Right kidney (tissue), 9 donors: ENCODE data around the gene BCL2L14.

Experiments used
- DNase-seq: peaks from one replicate; pipeline ENCODE4 v3.0.0-alpha.2; 2016
- long read RNA-seq, 8 donors: transcript quantifications; one replicate each; lab custom pipeline, GENCODE V29; 2026

BCL2L14 gene, protein sequence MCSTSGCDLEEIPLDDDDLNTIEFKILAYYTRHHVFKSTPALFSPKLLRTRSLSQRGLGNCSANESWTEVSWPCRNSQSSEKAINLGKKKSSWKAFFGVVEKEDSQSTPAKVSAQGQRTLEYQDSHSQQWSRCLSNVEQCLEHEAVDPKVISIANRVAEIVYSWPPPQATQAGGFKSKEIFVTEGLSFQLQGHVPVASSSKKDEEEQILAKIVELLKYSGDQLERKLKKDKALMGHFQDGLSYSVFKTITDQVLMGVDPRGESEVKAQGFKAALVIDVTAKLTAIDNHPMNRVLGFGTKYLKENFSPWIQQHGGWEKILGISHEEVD
- long read RNA-seq, donor 1 = 0 reads
- long read RNA-seq, donor 2 = 0 reads
- long read RNA-seq, donor 3, partial matches to known transcripts = 16 of 17 reads
- long read RNA-seq, donor 3, other reads (novel, unspliced or antisense) = 0 of 17 reads
- long read RNA-seq, donor 4 = 0 reads
- long read RNA-seq, donor 5 = 0 reads
- long read RNA-seq, donor 6 = 0 reads
- long read RNA-seq, donor 7 = 0 reads
- long read RNA-seq, donor 8, partial matches to known transcripts = 17 of 17 reads
- long read RNA-seq, donor 8, other reads (novel, unspliced or antisense) = 0 of 17 reads

DNA sequence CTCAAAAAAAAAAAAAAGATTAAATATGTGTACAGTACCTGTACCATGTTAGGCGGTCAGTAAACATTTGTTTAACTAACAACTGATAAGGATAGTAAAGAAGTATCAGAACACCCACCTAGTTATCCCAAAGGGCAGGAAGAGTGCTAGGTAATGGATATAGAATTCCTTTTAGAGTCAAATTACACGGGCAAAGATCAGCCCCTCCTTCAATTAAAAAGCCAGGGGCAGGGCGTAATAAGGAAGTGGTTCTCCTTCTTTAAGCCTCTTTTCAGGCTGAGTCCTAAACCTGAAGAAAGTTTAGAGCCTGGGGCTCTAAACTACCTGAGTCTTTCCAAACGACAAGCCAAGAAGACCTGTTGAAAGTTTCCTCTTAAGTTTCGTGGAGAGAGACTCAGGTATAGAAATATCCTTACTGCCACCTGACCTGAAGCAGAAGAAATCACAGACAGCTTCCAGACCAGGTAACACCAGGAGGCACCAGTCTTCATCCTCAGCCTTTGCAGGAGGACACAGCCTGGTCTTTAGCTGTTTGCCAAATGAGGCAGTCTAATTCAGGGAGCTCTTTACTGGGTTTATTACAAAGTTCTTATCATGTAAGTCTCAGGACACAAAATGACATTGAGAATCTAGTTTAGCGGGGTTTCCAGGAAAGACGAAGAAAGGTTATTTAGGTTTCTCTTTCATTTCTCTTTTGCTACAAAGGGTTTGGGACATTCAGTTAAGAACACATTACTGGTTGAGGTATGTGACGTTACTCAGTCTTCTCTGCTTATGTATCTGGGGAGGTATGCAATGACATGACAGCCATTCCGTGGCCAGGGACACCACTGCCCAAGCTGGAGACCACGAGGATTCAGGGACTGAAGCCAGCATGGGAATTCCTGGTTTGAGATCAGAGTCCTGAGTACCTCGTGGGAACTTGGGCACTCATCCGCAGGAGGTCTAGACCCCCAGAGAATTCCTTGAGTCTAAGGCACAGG is at the start of gene BCL2L14:
TSS of gene BCL2L14 (plus strand) at position 266 of the 983 bp plus-strand sequence. CDS start 8,367 bp downstream, outside the sequence.
- DNase-seq = no peak

DNA sequence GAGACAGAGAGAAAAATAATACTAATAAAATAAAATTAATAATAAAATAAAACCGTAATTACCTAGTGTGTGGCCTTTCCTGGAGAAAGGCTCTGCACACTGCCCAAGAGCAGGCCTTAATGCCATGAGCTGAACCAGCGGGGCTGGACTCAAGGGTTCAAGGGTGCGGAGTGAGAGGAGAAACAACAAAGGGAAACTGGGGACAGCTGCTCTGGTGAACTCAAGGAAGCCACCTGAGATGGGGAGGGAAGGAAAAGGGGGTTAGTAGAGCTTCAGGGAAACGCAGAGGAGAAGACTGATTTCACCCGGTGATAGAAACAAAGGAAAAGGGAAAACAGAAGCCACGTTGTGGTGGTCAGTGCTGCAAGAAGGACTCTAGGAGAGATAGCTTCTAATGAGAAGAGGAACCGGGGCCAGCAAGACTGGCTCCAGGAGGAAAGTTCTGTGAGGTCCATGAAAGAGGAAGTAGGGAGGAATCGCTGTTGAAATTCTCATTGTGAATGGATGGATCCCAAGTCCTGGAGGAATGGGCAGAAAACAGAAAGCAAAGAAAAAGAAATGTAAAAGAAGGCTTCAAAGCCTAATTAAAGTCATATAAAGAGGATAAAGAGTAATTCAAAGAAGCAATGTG is 48.3 kb upstream of the BCL2L14 start:
- no peak for DNase-seq

DNA sequence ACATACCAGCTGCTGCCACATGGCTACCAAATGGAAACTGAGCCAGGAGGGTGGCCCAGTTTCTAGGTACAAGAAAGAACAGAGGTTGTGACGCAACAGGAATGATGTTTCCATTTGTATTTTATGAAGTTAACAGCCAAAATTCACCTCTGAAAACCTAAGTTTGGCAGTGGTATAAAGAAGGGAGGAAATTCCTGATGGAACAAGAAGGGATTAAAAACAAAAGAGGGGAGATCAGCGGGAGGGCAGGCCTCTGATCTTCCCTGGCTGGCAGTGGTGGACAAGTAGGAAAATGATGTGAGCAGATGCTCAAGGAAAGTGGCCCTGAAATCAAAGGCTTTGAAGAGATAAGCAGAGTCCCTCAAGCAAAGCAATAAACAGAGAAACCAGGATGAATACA is 47.3 kb upstream of the BCL2L14 start:
- no peak for DNase-seq

DNA sequence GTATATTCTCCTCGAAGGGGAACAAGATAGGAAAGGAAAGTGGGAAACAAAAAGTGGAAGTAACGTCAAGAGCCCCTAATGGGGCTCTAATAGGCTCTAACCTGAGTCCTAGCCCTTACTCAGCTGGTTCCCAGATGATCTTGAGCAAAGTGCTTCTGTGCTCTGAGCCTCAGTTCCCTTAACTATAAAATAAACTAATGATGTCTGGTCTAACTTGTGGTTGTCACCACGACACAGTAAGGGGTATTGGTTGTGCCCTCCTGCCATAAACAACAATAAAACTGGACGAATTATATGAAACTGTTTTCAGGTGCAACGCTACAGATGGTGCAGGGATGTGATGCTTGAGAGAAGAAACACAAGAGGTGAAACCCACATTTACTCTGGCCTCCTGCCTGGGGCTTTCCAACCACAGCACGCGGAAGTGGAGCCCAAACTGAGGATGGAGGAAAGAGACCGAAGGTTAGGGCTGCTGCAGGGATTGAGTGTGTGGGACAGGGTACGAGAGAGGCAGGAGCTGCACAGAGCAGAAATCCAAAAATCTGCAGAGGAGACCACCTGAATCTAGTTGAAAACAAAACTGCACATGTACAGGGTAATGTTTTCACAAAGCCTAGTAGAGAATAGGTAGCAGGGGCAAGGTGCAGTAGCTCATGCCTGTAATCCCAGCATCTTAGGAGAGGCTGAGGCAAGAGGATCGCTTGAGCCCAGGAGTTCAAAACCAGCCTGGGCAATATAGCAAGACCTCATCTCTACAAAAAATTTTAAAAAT is 45.6 kb upstream of the BCL2L14 start:
- DNase-seq = no peak

DNA sequence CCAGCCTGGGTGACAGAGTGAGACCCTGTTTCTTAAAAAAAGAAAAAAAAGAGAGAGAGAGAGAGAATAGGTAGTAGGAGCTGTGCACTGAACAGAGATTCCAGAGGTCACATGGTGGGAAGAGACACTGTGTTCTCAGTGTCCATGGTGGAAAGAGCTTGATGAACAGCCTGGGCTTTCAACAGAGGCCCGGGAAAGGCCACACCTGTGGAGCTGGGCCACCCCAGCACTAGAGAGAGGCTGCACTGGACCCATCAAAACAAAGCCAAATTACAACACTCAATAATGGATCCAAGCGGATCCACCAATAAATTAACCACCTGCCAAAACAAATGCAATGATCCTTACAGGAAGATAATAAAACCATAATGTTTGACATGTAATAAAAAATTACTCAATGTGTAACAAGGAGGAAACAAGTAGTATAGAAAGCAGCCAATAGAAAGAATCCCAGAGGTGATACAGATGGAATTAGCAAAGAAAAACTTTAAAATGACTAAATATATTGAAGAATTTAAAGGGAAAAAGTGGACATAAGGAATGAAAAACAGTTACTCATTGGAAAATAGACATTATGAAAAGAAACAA is 44.8 kb upstream of the BCL2L14 start:
- no peak for DNase-seq

DNA sequence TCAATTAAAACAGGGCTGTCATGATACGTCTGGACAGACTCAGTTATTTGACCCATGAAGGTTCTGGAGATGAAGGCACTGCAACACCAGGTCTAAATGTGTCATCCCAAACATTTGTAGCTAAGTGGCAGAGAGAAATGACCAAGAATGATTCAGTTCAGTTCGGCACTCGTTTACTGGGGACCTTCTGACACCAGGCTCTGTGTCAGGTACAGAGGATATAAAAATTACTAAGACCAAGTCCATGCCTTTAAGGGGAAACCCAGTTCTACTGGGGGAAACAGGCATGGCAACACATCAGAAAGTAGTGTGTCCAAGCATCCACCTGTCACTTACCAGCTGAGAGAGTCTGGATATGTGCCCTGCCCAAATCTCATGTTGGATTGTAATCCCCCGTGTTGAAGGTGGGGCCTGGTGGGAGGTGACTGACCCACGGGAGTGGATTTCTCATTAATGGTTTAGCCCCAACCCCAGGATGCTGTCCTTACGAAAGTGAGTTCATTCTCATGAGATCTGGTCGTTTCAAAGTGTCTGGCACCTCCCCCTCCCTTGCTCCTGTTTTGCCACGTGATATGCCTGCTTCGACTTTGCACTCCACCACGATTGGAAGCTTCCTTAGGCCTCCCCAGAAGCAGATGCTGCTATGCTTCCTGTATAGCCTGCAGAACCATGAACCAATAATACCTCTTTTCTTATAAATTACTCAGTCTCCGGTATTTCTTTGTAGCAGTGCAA is 41.9 kb upstream of the BCL2L14 start:
- DNase-seq = no peak

DNA sequence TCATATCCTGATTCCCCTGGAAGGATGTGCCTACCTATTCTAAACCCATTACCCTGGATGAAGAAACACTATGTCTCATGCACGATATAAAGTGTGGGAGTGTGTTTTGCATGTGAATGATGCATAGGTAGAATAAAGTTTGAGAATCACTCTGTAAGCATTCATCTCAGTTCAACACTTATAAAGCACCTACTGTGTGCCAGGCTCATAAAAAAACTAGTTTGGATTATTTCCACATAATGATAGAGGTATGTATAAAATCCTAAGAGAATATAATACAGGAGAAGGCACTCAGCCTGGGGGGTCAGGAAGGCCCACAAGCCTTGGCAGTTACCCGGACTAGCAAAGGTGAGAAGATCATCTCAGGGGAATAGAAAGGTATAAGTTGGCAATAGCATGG is 41.1 kb upstream of the BCL2L14 start:
- no peak for DNase-seq

DNA sequence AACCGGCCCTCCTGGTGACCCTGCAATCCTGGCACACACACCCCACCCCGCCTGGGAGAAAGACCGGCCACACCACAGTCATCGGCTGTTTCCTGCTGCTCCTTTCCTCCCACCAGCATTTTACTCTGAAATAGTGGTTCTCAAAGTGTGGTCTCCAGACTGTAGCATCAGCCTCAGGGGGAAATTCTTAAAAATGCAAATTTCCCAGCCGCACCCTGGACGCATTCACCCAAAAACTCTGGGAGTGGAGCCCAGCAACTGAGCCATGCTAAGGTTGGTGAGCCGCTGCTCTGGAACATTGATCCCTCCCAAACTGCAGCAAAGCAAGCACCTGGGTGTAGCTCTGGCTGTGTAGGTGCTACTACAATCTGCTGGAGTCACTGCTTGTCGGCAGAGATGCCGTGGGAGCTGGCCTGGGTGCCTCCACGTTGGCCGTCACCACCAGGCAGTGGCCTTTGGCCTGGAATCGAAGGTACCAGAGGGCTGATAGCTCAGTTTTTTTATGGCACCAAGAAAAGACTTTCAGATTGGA is 38.4 kb upstream of the BCL2L14 start:
- DNase-seq = no peak

DNA sequence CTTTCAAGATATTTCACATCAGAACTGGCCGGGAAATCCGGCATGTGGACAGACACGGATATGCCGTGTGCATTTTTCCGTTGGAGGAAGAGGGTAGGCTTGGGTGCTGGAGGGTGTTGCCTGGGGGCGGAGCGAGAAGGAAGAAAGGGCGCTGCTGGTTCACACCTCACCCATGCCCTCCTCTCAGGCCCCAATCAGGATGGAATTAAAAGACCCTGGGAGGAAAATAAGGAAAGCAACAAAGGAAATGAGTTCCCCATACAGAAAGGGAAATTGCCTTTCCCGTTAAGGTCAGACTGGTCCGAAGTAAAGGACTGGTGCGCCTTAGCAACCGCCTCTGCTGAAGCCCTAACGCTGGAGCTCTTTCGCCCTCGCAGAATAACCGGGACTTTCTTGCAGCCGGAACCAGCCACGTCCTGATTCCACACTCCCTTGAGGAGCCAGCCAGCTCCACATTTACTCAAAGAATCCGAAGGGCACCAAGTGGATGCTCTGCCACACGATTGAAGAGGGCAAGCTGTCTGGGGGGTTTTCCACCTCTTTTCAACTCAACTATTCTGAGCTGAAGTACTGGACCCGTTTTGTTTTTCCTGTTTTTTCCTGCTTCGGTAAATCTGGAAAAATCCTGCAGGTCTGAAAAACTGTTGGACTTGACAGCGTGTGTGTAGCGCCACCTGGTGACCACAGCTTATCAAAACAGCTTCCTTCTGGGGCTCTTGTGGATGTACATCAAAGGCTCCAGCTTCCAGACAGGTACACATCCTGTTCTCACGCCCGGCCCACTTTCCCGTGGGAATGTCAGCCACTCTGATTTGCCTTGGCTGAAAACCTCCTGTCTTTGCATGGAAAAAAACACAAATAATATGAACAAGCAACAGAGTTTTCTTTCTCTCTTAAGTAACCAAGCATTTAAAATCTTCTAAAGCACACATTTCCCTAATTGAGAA is 37.6 kb upstream of the BCL2L14 start:
- peak; percentile 84 for DNase-seq

DNA sequence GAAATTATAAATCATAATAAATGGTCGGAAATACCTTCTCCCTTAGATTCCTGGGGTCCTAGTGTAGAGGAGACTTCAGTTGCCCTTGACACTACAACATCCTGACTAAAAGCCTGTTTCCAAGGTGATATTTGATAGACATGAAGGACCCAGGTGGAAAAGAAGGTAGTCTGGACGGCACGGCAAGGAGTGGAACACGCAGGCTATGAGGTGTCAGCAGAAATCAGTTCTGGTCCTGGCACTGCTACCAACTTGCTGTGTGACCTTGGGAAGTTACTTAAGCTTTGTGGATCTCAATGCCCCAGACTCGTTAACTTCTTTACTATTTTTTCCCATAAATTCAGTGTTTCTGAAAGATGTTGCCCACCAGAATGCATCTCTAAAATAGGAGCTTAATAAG is 36.9 kb upstream of the BCL2L14 start:
- no peak for DNase-seq

DNA sequence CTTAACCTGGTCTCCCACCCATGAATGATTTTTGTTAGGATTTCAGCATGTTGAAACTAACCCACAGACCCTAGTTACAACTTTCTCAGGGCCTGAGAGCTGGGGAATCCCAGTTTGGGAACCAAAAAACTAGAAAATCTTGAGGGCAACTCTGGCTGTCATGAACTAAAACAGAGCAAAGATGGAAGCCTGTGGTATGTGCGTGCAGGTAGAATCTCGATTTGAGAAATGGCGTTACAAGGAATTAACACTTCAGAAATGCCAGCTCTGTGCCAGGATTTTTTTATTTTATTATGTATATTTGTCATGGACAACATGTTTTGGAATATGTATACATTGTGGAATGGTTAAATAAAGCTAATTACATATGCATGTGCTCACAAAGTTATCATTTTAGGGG is 36.4 kb upstream of the BCL2L14 start:
- no peak for DNase-seq

DNA sequence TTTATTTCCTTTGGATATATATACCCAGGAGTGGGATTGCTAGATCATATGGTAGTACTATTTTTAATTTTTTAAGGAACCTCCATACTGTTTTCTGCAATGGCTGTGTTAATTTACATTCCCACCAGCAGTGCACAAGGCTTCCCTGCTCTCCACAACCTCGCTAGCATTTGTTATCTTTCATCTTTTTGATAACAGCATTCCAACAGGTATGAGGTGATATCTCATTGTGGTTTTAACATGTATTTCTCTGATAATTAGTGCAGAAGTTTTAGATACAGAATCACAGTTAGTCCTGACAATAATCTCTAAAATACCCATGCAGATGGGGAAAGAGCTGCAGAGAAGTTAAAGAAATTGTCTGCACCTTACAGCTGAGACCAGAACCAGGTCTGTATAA is 35.5 kb upstream of the BCL2L14 start:
- no peak for DNase-seq

DNA sequence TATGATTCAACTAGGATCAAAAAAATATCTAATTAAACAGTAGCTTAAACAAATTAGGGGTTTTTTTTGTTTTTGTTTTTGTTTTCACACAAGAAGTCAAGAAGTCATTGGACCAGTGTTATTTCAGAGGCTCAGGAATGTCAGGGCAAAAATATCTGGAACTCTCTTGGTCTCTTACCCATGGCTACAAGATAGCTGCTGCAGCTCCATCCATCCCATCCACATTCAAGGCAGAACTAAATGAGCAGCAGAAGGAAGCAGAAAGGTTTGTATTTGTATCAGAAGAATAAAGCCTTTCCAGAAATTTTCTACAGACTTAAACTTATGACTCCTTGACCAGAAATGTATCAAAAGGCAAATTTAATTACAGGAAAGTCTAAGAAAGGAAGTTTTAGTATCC is 33.8 kb upstream of the BCL2L14 start:
- DNase-seq = no peak

DNA sequence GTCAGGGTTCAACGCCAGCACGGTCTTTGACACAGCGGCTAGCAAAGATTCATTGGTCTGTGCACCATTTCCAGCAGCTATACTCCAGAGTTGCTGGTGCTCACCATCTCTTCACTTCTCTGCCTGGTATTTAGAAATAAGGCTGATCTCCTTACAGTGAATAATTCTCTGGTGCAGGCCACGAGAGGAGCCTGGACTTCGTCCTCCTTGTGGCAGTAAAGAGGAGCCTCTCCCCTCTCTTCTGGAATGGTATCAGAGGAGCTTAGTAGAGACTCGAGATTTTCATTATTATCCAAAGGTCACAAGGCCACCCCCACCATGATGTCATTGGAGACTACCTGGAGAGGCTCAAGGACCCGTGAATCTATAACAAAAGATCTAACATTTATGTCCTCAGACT is 30.8 kb upstream of the BCL2L14 start:
- DNase-seq = no peak

DNA sequence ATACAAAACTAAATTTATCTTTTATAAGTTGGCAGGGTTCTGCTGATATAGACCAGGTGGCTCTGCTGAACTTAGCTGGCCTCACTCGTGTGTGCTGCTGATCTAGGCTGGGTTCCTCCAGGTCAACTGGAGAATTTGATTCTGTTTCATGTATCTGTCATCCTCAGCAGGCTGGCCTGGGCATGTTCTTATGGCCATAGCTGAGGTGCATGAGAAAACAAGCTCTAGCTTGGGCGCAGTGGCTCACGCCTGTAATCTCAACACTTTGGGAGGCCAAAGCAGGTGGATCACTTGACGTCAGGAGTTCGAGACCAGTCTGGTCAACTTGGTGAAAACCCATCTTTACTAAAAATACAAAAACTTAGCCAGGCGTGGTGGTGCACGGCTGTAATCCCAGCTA is 24.3 kb upstream of the BCL2L14 start:
- no peak for DNase-seq

DNA sequence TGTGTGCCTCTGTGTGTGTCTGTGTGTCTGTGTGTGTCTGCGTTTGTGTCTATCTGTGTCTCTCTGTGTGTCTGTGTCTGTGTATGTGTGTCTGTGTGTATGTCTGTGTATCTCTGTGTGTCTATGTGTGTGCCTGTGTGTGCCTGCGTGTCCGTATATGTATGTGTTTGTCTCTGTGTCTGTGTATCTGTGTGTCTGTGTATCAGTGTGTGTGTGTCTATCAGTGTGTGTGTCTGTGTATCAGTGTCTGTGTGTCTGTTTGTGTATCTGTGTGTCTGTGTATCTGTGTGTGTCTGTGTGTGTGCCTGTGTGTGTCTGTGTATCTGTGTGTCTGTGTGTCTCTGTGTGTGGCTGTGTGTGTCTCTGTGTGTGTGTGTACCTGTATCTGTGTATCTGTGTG is 23.1 kb upstream of the BCL2L14 start:
- no peak for DNase-seq

DNA sequence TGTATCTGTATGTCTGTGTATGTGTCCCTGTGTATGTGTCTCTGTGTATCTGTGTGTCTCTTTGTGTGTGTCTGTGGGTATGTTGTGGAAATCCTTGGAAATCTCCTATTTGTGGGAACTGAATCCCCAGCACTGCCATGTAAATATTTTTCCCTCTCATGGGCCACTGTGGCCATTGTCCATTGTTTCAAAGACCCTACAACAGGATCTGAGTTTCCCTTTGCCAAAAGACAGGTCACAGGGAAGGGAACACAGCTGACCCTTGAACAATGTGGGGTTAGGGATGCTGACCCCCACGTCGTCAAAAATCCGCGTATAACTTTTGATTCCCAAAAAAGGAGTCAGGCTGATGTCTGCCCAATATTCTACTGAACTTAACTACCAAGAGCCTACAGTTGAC is 22.5 kb upstream of the BCL2L14 start:
- DNase-seq = no peak

DNA sequence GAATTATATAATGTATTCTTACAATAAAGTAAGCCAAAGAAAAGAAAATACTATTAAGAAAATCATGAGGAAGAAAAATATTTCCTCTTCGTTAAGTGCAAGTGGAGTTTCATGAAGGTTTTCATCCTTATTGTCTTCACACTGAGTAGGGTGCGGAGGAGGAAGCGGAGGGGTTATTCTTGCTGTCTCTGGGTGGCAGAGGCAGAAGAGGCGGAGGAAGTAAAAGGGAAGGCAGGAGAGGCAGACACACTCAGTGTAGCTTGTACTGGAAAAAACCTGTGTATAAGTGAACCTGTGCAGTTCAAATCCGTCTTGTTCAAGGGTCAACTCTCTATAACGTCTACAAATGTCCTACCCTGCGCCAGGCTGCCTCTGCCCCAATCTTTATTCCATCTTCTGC is 22.0 kb upstream of the BCL2L14 start:
- DNase-seq = no peak

DNA sequence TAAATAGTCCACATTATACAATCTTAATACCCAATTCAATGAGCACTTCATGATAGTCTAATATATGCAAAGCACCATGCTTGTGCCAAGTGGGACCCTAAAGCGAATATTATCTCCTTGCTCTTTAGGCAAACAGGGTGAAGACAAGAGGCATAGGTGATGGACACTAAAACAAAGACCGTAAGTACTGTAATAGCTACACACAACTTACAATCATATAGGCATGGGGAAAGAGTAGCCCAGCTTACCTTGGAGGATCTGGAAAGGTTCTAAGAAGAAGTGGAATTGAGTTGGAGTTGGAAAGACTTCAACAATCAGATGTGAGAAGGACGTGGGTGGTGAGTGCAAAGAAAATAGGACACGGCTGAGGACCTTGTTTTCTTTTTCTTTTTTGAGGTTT is 19.1 kb upstream of the BCL2L14 start:
- DNase-seq = no peak
